AG04450 (cell line): Measurements from ENCODE around the gene ANKRD26. TPM values are rescaled to one million over a fixed set of nuclear protein-coding genes. Genes with fewer than 3 reads are reported as not detected.

Source experiments
- CTCF ChIA-PET: fragments of 300-600, 350-600 bp; formaldehyde crosslinking; extraction: SDS; loops from one replicate; lab custom pipeline; 2022; ENCODE audit warnings: antibody characterized with exemption, inconsistent platforms; lab: Charles Lee
- POLR2A ChIA-PET: fragments of 350-600 bp; formaldehyde crosslinking; extraction: SDS; loops from one replicate; lab custom pipeline; 2021; ENCODE audit warnings: antibody characterized with exemption, inconsistent platforms; lab: Yijun Ruan, JAX
- DNase-seq: peaks from one replicate; pipeline ENCODE4 v3.0.0-alpha.2; 2011; ENCODE audit warnings: low read depth, low spot score
- H3K27ac ChIP-seq: one replicate; pipeline ENCODE4 v1.5.1; 2012; ENCODE audit warnings: low read depth, low read length, control low read depth
- H3K27me3 ChIP-seq: one replicate; pipeline ENCODE4 v1.6.0; 2012; ENCODE audit warnings: low read length; ENCODE audit not compliant: control insufficient read depth, insufficient read depth
- H3K4me3 ChIP-seq: 2 replicates; pipeline ENCODE4 v1.5.1; 2011; ENCODE audit warnings: mild to moderate bottlenecking, low read depth, low read length, control low read depth
- H3K9me3 ChIP-seq: 2 replicates; pipeline ENCODE4 v1.5.1; 2012; ENCODE audit warnings: low read length; ENCODE audit not compliant: control insufficient read depth, insufficient read depth
- polyA plus RNA-seq: library from polyadenylated mRNA; depleted of rRNA; stranded (reverse); fragments of >200 nt; gene quantifications from 2 replicates; pipeline ENCODE4 v1.2.3, GENCODE V29; 2011
- TF ChIP-seq, protein P1 (sequence below): IDR thresholded peaks from 2 replicates; pipeline ENCODE4 v1.5.1; 2011; ENCODE audit warnings: low read depth, low read length, control low read depth, inconsistent platforms

Gene ANKRD26
- polyA plus RNA-seq, 1 experiment, result 3.6 TPM

DNA sequence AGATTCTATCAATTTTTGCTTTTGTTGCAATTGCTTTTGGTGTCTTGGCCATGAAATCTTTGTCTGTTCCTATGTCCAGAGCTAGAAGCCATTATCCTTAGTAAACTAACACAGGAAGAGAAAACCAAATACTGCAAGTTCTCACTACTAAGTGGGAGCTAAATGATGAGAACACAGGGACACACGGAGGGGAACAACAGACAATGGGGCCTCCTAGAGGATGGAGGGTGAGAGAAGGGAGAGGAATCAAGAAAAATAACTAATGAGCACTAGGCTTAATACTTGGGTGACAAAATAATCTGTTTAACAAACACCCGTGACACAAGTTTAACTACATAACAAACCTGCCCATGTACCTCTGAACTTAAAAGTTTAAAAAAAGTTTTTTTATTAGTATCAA lies 78.2 kb downstream of the ANKRD26 start:
- ChIA-PET POLR2A (no interaction called here), CTCF (no interaction called here)
- Histone ChIP-seq H3K4me3 (no peak overlapping the region), H3K27me3 (no peaks in the 10 kb centered on the region), H3K27ac (no peak overlapping the region), H3K9me3 (no peaks in the 10 kb centered on the region)
- no peak for DNase-seq
- TF ChIP-seq, protein P1, sequence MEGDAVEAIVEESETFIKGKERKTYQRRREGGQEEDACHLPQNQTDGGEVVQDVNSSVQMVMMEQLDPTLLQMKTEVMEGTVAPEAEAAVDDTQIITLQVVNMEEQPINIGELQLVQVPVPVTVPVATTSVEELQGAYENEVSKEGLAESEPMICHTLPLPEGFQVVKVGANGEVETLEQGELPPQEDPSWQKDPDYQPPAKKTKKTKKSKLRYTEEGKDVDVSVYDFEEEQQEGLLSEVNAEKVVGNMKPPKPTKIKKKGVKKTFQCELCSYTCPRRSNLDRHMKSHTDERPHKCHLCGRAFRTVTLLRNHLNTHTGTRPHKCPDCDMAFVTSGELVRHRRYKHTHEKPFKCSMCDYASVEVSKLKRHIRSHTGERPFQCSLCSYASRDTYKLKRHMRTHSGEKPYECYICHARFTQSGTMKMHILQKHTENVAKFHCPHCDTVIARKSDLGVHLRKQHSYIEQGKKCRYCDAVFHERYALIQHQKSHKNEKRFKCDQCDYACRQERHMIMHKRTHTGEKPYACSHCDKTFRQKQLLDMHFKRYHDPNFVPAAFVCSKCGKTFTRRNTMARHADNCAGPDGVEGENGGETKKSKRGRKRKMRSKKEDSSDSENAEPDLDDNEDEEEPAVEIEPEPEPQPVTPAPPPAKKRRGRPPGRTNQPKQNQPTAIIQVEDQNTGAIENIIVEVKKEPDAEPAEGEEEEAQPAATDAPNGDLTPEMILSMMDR, result no peak

GRCh38 chr10:27020243-27020642 lies 80.1 kb downstream of the ANKRD26 start:
- ChIA-PET POLR2A (no interaction called here), CTCF (interaction anchor here (1.3 kb wide), 1 partner anchor 9 kb away, joined by 3 read pairs; no protein-coding TSS in a partner anchor)
- Histone ChIP-seq H3K9me3 (no peaks in the 10 kb centered on the region), H3K27me3 (no peaks in the 10 kb centered on the region), H3K4me3 (no peak overlapping the region), H3K27ac (no peak overlapping the region)
- TF ChIP-seq, protein P1, result no peak
- DNase-seq, result no peak

DNA sequence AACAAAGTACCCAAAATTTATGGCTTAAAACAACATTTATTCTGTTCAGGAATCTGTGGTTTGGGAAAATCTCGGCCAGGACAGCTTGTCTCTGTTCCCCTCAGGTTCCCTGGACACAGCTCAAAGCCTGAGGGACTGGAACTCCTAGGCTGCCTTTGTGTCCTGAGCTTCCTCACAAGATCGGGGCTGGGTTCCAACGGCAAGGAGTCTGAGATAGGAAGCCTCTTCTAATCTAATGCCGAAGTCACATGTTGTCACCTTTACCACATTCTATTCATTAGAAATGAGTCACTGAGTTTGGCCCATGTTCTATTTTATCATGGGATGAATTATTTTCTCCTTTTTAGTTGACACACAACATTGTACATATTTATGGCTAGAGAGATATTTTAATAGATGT lies 80.5 kb downstream of the ANKRD26 start:
- DNase-seq, result no peak
- no peaks in the 10 kb centered on the region for H3K27me3 ChIP-seq

GRCh38 chr10:26997610-26998009 lies 102.7 kb downstream of the ANKRD26 start:
- no peak for DNase-seq
- TF ChIP-seq, protein P1, result no peak
- no peak overlapping the region for H3K27ac ChIP-seq
- ChIA-PET POLR2A (no interaction called here), CTCF (no interaction called here)
- H3K4me3 ChIP-seq, result no peak overlapping the region
- no peaks in the 10 kb centered on the region for H3K27me3 ChIP-seq
- H3K9me3 ChIP-seq, result no peaks in the 10 kb centered on the region

More for the DNA sequence above, 80.5 kb downstream of the ANKRD26 start:
- H3K27ac ChIP-seq, result no peak overlapping the region
- H3K4me3 ChIP-seq, result no peak overlapping the region
- H3K9me3 ChIP-seq, result no peaks in the 10 kb centered on the region
- POLR2A ChIA-PET, result no interaction called here
- TF ChIP-seq, protein P1, result no peak
- CTCF ChIA-PET, result interaction anchor here (1.3 kb wide), 1 partner anchor 9 kb away, joined by 3 read pairs; no protein-coding TSS in a partner anchor

DNA sequence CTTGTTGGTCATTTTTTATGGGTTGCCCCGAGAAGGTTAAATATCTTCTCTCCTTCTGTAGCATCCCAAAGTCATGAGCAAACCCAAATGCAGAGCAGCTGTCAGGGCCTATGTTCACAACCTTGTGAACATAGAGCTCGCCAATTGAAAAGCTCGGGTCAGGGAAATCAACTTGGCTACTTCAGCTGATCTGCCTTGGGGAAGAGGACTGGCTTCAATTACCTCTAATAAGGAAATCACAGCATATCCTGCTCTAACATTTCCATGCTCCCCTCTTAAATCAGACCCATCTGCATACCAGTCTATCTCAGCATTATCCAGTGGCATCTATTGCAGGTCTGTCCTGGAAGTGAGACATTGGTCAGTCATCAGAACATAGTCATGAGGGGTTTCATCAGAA lies 105.6 kb downstream of the ANKRD26 start:
- TF ChIP-seq, protein P1, result no peak
- ChIA-PET CTCF (no interaction called here), POLR2A (no interaction called here)
- DNase-seq, result no peak
- no peak overlapping the region for H3K4me3 ChIP-seq
- no peaks in the 10 kb centered on the region for H3K27me3 ChIP-seq
- no peaks in the 10 kb centered on the region for H3K9me3 ChIP-seq
- H3K27ac ChIP-seq, result no peak overlapping the region
